Measurements from ENCODE around the gene PCNX1.

DNA sequence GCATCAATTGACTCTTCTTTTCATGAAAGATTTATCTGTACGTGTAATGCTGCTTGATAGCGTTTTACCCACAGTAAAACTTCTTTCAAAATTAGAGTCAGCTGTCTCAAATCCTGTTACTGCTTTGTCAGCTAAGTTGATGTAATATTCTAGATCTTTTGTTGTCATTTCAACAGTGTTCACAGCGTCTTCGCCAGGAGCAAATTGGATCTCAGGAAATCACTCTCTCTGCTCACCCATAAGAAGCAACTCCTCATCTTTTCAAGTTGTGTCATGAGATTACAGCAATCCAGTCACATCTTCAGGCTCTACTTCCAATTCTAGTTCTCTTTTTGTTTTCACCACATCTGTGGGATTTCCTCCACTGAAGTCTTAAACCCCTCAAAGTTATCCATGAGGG lies 9.5 kb downstream of the PCNX1 start:
- TF ChIP-seq, protein P1, sequence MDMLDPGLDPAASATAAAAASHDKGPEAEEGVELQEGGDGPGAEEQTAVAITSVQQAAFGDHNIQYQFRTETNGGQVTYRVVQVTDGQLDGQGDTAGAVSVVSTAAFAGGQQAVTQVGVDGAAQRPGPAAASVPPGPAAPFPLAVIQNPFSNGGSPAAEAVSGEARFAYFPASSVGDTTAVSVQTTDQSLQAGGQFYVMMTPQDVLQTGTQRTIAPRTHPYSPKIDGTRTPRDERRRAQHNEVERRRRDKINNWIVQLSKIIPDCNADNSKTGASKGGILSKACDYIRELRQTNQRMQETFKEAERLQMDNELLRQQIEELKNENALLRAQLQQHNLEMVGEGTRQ (IDR thresholded peaks at IDR 0.05; ENCODE audit: low read depth, low read length), result no peak
- TF ChIP-seq, protein P2, sequence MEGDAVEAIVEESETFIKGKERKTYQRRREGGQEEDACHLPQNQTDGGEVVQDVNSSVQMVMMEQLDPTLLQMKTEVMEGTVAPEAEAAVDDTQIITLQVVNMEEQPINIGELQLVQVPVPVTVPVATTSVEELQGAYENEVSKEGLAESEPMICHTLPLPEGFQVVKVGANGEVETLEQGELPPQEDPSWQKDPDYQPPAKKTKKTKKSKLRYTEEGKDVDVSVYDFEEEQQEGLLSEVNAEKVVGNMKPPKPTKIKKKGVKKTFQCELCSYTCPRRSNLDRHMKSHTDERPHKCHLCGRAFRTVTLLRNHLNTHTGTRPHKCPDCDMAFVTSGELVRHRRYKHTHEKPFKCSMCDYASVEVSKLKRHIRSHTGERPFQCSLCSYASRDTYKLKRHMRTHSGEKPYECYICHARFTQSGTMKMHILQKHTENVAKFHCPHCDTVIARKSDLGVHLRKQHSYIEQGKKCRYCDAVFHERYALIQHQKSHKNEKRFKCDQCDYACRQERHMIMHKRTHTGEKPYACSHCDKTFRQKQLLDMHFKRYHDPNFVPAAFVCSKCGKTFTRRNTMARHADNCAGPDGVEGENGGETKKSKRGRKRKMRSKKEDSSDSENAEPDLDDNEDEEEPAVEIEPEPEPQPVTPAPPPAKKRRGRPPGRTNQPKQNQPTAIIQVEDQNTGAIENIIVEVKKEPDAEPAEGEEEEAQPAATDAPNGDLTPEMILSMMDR (conservative IDR thresholded peaks at IDR 0.05; ENCODE audit: low read depth, low read length), result no peak
- TF ChIP-seq RAD21 (IDR thresholded peaks at IDR 0.05; ENCODE audit: low read length) (no peak), BHLHE40 (IDR thresholded peaks at IDR 0.05; ENCODE audit: low read depth, low read length) (no peak), CHD1 (IDR thresholded peaks at IDR 0.05; ENCODE audit: low read depth, low read length) (no peak), RFX5 (IDR thresholded peaks at IDR 0.05; ENCODE audit: low read depth, low read length) (no peak)
